Dendritic cell treated with granulocyte-macrophage colony-stimulating factor and Interleukin-4, amounts not matched to agents 40 ng/mL and 50 ng/mL, for 4 days (primary cell): ENCODE measurements around the gene TMEM35A.
"Not testable (repeated sequence)": the region's sequence is repeated elsewhere in the genome, so short reads cannot be mapped to it uniquely, and the experiment has no call there.

Experiments used
- H3K27ac Mint-ChIP-seq: one replicate; pipeline ENCODE4 v1.8.0; 2022; ENCODE audit warnings: mild to moderate bottlenecking, mixed read lengths
- H3K27me3 Mint-ChIP-seq: one replicate; pipeline ENCODE4 v1.8.0; 2022; ENCODE audit warnings: mild to moderate bottlenecking, mixed read lengths
- H3K36me3 Mint-ChIP-seq: one replicate; pipeline ENCODE4 v1.8.0; 2022; ENCODE audit warnings: low read depth, mixed read lengths
- H3K4me1 Mint-ChIP-seq: one replicate; pipeline ENCODE4 v1.8.0; 2022; ENCODE audit warnings: low read depth, mixed read lengths
- H3K4me3 Mint-ChIP-seq: one replicate; pipeline ENCODE4 v1.8.0; 2022; ENCODE audit warnings: mild to moderate bottlenecking, moderate library complexity, mixed read lengths
- H3K9me3 Mint-ChIP-seq: one replicate; pipeline ENCODE4 v1.8.0; 2022; ENCODE audit warnings: mixed read lengths
- intact Hi-C: fragments of 100-400 bp; cut with micrococcal nuclease; formaldehyde crosslinking; loops from one replicate; pipeline ENCODE4 v1.15.0; 2022

The TMEM35A gene

GRCh38 chrX:101078716-101079598 is at the start of gene TMEM35A:
Gene TMEM35A (plus strand): TSS chrX:101078879. CDS start chrX:101079003, 124 bp downstream.
- H3K4me3 Mint-ChIP-seq = no peak within 1 kb of the TSS
- intact Hi-C loops = no loop called here
- no peaks in the 10 kb centered on the region for H3K36me3 Mint-ChIP-seq
- H3K27me3 Mint-ChIP-seq = peaks cover 23% of the 10 kb centered on the region
- H3K9me3 Mint-ChIP-seq = no peaks in the 10 kb centered on the region
- H3K4me1 Mint-ChIP-seq = peaks cover 9% of the 10 kb centered on the region
- H3K27ac Mint-ChIP-seq = no peak within 1 kb of the TSS

- H3K4me3 Mint-ChIP-seq = no peak overlapping the region
- no peaks in the 10 kb centered on the region for H3K9me3 Mint-ChIP-seq
- intact Hi-C loops = no loop called here
- no peak overlapping the region for H3K27ac Mint-ChIP-seq
- peaks cover 90% of the 10 kb centered on the region for H3K36me3 Mint-ChIP-seq
- no peaks in the 10 kb centered on the region for H3K27me3 Mint-ChIP-seq
- no peaks in the 10 kb centered on the region for H3K4me1 Mint-ChIP-seq
Observed at GRCh38 chrX:101029665-101030064, 49.0 kb upstream of the TMEM35A start.

- Mint-ChIP-seq H3K4me3 (no peak overlapping the region), H3K36me3 (peaks cover 76% of the 10 kb centered on the region), H3K4me1 (no peaks in the 10 kb centered on the region), H3K9me3 (no peaks in the 10 kb centered on the region), H3K27me3 (no peaks in the 10 kb centered on the region), H3K27ac (no peak overlapping the region)
- intact Hi-C loops = no loop called here
Observed at GRCh38 chrX:101037231-101037630, 41.4 kb upstream of the TMEM35A start.

GRCh38 chrX:101040197-101040596 is 38.5 kb upstream of the TMEM35A start:
- H3K27me3 Mint-ChIP-seq = no peaks in the 10 kb centered on the region
- intact Hi-C loops = no loop called here
- no peak overlapping the region for H3K4me3 Mint-ChIP-seq
- peaks cover 62% of the 10 kb centered on the region for H3K36me3 Mint-ChIP-seq
- H3K9me3 Mint-ChIP-seq = no peaks in the 10 kb centered on the region
- H3K27ac Mint-ChIP-seq = no peak overlapping the region
- H3K4me1 Mint-ChIP-seq = no peaks in the 10 kb centered on the region

GRCh38 chrX:101051153-101051548 is 27.5 kb upstream of the TMEM35A start:
- intact Hi-C loops = loop anchor here (1.0 kb wide), 1 partner anchor 46 kb away; no protein-coding TSS in a partner anchor

GRCh38 chrX:101051549-101052302 is 27.0 kb upstream of the TMEM35A start, which contains the start of gene TRMT2B:
Gene TRMT2B (minus strand): TSS chrX:101052111. CDS start chrX:101042289, 9,822 bp downstream.
- intact Hi-C loops = loop anchor here (1.0 kb wide), 1 partner anchor 46 kb away; no protein-coding TSS in a partner anchor
- Mint-ChIP-seq H3K4me3 (peak within 1 kb of the TSS; percentile 83), H3K4me1 (peaks cover 18% of the 10 kb centered on the region), H3K27ac (peak within 1 kb of the TSS; percentile 98), H3K36me3 (peaks cover 21% of the 10 kb centered on the region), H3K9me3 (no peaks in the 10 kb centered on the region), H3K27me3 (no peaks in the 10 kb centered on the region)

More at GRCh38 chrX:101051153-101051548, 27.5 kb upstream of the TMEM35A start:
- peak overlapping the region; percentile 83 for H3K4me3 Mint-ChIP-seq
- no peaks in the 10 kb centered on the region for H3K9me3 Mint-ChIP-seq
- no peaks in the 10 kb centered on the region for H3K27me3 Mint-ChIP-seq
- peaks cover 13% of the 10 kb centered on the region for H3K4me1 Mint-ChIP-seq
- peak overlapping the region; percentile 98 for H3K27ac Mint-ChIP-seq
- H3K36me3 Mint-ChIP-seq = peaks cover 21% of the 10 kb centered on the region

GRCh38 chrX:101056551-101056950 is 22.1 kb upstream of the TMEM35A start:
- H3K4me3 Mint-ChIP-seq, H3K9me3 Mint-ChIP-seq, intact Hi-C loops, H3K36me3 Mint-ChIP-seq, H3K27me3 Mint-ChIP-seq, H3K27ac Mint-ChIP-seq: not testable (repeated sequence)
- peaks cover 12% of the 10 kb centered on the region for H3K4me1 Mint-ChIP-seq

- no peak overlapping the region for H3K27ac Mint-ChIP-seq
- intact Hi-C loops = no loop called here
- no peaks in the 10 kb centered on the region for H3K9me3 Mint-ChIP-seq
- H3K4me1 Mint-ChIP-seq = peaks cover 12% of the 10 kb centered on the region
- no peak overlapping the region for H3K4me3 Mint-ChIP-seq
- H3K27me3 Mint-ChIP-seq = no peaks in the 10 kb centered on the region
- no peaks in the 10 kb centered on the region for H3K36me3 Mint-ChIP-seq
Observed at GRCh38 chrX:101057093-101057714, 21.5 kb upstream of the TMEM35A start.

- intact Hi-C loops = no loop called here
- Mint-ChIP-seq H3K36me3 (no peaks in the 10 kb centered on the region), H3K4me1 (peaks cover 2% of the 10 kb centered on the region), H3K27ac (no peak overlapping the region), H3K4me3 (no peak overlapping the region), H3K27me3 (no peaks in the 10 kb centered on the region), H3K9me3 (no peaks in the 10 kb centered on the region)
Observed at GRCh38 chrX:101062176-101062575, 16.5 kb upstream of the TMEM35A start.

GRCh38 chrX:101071582-101071981 is 7.1 kb upstream of the TMEM35A start:
- intact Hi-C loops = no loop called here
- no peaks in the 10 kb centered on the region for H3K36me3 Mint-ChIP-seq
- no peak overlapping the region for H3K27ac Mint-ChIP-seq
- H3K4me1 Mint-ChIP-seq = no peaks in the 10 kb centered on the region
- no peaks in the 10 kb centered on the region for H3K27me3 Mint-ChIP-seq
- no peaks in the 10 kb centered on the region for H3K9me3 Mint-ChIP-seq
- H3K4me3 Mint-ChIP-seq = no peak overlapping the region

- peaks cover 9% of the 10 kb centered on the region for H3K4me1 Mint-ChIP-seq
- H3K9me3 Mint-ChIP-seq = no peaks in the 10 kb centered on the region
- H3K27ac Mint-ChIP-seq = no peak overlapping the region
- H3K36me3 Mint-ChIP-seq = no peaks in the 10 kb centered on the region
- H3K4me3 Mint-ChIP-seq = no peak overlapping the region
- intact Hi-C loops = no loop called here
- peaks cover 23% of the 10 kb centered on the region for H3K27me3 Mint-ChIP-seq
Observed at GRCh38 chrX:101079736-101080270, 1.1 kb downstream of the TMEM35A start.

- no peak overlapping the region for H3K27ac Mint-ChIP-seq
- no peak overlapping the region for H3K4me3 Mint-ChIP-seq
- intact Hi-C loops = no loop called here
- no peaks in the 10 kb centered on the region for H3K9me3 Mint-ChIP-seq
- peaks cover 9% of the 10 kb centered on the region for H3K4me1 Mint-ChIP-seq
- no peaks in the 10 kb centered on the region for H3K36me3 Mint-ChIP-seq
- peaks cover 23% of the 10 kb centered on the region for H3K27me3 Mint-ChIP-seq
Observed at GRCh38 chrX:101080326-101081124, 1.8 kb downstream of the TMEM35A start.

- peaks cover 9% of the 10 kb centered on the region for H3K4me1 Mint-ChIP-seq
Observed at GRCh38 chrX:101081231-101081630, 2.6 kb downstream of the TMEM35A start.

More at GRCh38 chrX:101081231-101081630, 2.6 kb downstream of the TMEM35A start:
- Mint-ChIP-seq H3K4me3 (no peak overlapping the region), H3K27ac (no peak overlapping the region), H3K9me3 (no peaks in the 10 kb centered on the region), H3K27me3 (peaks cover 23% of the 10 kb centered on the region), H3K36me3 (no peaks in the 10 kb centered on the region)
- intact Hi-C loops = no loop called here
